GM21390 (cell line): ENCODE data around the gene PDE4B.
A peak's percentile ranks its signal among the peaks of the same experiment; 100 is the strongest.
"Not testable (repeated sequence)": the region's sequence is repeated elsewhere in the genome, so short reads cannot be mapped to it uniquely, and the experiment has no call there.

Experiments
- ATAC-seq: cut with Tn5 transposase; IDR thresholded peaks from one replicate; pipeline ENCODE4 v1.9.1; 2021; ENCODE audit not compliant: unreplicated experiment

The PDE4B gene

DNA sequence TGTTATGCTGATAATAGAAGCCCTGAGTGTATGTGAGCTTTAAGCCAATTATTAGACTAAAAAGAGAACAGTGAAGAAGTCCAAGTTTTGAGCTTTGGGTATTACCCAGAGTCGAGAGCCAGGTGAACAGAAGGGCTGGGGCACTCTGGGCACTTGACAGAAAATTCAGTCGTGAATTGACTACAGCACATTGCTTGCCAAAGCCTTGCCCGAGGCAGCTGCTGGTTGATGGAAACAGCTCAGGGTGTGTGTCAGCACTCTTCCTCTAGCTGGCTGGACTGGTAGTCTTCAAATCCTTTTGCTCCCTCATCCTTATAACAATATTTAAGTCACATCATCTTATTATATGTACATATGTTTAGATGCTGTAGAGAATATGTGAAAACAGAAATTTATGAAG is 21.3 kb downstream of the PDE4B start:
- no peak for ATAC-seq

DNA sequence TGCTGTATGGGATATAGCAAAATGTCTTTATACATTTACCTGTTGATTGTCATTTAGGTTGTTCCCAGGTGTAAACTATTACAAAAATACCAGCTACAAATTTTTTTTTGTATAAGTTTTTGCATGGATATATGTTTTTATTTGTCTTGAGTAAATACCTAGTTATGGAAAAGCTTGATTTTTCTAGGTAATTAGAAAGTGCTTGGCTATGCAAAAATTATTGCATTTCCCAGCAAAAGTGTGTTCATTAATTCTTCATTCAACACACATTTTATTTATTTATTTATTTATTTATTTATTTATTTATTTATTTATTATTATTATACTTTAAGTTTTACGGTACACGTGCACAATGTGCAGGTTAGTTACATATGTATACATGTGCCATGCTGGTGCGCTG is 22.1 kb downstream of the PDE4B start:
- ATAC-seq, result no peak

DNA sequence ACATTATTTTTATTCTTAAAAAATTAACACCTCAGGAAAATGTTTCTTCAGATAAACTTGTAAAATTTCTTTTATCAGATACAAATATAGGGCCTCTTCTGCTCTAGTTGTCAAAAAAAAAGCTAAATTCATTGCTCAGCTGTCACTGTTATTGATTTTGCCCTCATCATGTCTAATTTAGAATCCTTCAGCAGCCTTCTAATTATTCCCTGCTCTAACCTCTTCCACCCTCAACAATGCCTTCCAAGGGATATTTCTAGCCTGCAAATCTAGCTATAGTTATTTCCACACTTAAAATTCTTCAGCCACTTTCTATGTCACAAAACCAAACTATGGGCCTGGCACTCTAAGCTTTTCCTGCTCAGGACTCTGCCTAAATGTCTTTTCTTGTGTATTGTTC is 25.2 kb downstream of the PDE4B start:
- no peak for ATAC-seq

DNA sequence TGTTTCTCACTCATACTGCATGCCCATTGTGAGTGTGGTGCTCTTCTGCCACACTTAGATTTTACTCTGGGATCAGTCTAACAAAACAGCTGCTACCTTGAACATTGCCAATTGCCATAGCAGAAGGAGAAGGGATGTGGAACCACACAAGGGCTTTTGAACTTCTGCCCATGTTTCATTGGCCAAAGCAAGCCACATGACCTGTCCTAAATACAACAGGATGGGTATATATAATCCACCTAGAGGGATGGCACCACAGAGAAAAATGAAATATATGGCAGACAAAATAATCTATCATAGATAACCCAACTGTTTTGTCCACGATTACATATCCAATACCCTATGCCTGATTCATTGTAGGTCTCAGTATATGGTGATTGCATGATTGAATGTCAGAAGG is 26.3 kb downstream of the PDE4B start:
- no peak for ATAC-seq

DNA sequence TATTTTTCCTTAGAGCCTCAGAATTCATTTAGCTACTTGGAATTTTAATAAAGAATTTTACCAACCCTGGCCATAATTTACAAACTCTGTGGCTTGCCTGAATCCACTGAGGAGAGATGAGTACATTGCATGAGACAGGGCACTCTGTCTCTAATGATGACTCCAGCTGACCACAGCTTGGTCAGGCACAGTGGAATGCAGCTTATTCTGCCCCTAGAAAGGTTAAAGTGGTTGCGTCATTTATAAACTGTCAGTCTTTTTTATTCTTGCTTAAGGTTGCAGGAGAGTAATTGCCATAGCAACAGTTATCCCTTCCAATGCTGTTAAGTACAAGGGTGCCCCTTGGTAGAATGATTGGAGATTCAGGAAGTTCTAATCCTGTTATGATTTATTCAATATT is 28.3 kb downstream of the PDE4B start:
- no peak for ATAC-seq

DNA sequence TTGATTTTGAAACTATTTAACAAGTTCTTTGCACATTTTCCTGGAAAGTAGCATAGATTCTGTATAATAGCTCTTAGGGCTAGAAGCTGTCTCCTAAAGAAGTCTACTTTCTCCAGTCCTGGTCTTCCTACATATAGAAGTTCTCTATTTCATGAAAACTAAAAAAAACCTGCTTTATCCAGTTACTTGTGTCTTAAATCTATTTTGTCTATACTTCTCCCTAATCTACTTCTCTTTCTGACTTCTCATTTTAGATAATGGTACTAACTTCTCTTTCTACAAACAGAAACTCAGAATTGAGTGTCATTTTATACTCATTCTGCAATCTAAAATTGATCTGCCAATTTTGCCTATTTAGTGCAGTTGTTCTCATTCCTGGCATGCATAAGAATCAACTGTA is 28.7 kb downstream of the PDE4B start:
- no peak for ATAC-seq

DNA sequence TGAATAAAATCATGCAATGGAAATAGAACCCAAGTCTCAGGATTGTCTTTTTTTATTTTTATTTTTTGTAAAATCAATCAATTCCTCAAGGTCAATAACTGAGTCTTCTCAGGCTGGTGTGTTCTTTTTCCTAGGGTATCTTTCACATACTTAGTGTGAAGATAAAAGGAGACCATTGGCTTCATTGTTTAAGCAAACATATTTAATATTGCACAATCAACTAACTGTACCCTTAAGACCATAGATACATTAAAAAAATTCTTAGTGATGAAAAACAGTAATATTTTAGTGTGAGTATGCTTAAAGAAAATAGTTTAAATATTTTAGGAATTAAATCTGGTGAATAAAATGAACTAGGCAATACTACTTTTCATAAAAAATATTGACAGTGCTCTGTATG is 31.4 kb downstream of the PDE4B start:
- ATAC-seq, result no peak

DNA sequence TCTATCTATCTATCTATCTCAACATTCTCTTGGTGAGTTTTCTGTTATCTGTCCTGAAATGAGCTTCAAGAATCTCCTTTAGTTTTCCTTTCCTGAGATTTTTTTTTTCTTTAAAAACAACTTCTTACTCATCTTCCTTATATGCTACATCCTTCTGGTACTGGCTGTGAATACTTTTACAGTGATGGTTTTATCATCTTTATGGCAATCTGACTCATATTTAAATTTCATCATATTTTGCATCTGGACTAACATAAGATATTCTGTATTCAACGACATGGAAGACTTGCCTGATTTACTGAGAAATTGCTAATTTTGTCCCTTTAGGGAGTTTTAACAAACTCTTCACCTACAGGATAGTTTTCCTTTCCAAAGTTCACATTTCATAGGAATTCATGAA is 33.0 kb downstream of the PDE4B start:
- no peak for ATAC-seq

DNA sequence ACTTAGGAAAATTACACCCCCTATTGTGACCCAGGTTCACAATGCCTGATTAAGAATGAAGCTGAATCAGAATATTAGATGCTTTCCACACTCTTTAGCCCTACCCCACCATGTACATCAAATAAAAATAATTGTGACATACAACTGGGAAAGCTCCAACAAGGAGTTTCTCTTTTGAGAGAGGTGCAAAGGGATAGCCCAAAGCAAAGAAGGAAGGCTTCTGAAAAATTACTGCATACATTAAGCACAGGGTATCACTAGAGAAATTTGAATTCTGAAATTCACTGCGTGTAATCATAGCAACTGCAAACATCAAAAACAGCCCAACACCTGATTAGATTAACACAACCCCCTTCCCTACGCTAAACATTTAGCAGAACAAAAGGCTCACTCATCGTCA is 34.1 kb downstream of the PDE4B start:
- no peak for ATAC-seq

DNA sequence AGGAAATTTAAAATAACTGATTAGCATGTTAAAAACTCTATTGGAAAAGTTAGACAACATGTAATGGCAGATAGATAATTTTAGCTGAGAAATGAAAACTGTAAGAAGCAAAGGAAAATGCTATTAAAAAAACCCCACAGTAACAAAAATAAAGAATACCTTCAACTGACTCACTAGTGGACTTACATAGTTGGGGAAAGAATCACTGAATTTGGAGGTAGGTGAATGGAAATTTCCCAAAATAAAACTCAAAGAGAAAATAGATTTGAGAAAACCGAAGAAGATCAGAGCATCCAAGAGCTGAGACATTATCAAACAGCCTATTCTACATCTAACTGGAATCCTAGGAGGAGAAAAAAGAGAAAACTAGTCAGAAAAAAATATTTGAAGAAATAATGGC is 34.7 kb downstream of the PDE4B start:
- no peak for ATAC-seq

DNA sequence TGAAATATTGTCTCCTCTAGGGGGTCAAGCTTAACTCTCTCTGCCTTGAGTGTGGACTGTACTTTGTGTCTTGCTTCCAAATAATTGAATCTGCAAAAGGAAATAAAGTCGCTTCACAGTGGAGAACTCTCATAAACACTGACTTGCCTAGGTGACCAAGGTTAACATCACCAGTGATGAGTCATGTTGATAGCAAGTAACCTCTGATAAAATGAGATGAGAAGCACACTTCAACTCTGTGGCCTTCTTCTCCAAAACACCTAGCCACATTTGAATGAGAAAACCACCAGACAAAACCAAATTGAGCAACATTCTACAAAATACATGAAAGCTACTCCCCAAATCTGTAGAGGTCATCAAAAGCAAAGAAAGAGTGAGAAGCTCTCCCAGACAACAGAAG is 37.6 kb downstream of the PDE4B start:
- peak; percentile 84 for ATAC-seq

DNA sequence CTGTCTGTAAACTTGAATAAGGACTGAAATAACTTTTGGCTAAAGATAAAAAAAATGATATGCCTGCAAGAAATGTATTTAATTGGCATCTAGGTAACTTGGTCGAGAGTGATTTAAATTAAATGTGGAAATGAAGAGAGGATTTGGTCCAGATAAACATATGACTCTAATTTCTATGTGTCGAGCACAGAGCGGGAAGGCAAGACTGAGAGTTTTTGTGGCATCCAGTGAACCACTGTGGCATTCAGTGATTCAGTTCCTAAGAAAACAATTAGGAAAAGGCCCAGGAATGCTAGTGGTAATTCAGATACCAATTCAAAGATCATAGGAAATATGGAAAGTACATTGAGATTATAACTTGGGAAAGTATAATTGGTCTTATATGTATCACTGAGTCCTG is 39.6 kb downstream of the PDE4B start:
- ATAC-seq, result no peak

DNA sequence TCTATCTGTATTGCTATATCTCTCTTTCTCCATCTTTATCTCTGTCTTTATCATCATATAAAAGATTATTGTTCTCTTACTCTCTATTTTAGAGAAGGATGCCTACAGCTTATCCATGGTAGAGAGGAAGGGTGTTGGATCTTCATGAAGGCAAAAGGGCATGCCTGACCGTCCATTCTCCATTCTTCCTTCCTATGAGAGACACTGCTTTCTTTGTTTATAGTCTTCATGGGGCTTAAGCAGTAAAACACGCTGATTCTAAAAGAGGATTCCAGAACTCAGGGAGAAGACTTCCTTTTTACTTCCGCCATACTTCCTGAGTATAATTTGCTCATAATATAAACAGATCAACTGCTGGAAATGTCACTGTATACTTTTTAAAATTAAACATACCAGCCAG is 44.0 kb downstream of the PDE4B start:
- ATAC-seq, result no peak

DNA sequence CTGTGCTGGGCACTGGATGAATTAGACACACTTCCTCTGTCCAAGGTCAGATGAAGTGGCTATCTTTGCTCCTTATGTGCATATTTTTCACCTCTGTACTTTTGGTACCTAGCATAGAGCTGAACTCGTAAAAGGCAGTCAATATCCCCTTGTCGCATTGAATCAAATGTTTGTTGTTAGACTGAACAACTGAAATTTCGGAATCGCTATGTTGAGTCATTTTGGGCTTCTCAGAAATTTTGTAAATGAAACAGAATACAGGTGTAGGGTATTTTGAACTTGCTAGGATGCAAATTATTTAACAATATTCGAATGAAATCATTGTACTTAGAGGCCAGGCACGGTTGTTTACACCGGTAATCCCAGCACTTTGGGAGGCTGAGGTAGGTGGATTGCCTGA is 48.0 kb downstream of the PDE4B start:
- ATAC-seq, result no peak

DNA sequence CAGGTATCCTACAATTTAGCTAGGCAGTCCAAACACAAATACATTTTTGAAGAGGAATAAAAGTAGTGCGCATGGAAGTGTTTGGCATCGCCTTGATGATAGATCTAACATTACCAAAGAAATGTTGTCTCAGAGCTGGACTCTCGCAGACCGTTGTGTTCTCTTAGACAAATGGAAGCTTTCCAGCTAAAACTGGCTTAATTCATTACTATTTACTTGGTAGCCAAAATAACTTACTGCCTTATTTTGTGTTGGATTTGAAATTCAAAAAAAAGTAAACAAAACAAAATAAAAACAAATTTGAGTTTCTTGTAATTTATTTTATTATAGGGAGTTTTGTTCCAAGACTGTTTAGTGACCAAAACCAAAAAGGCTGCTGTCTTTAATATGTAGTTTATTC is 51.6 kb downstream of the PDE4B start:
- no peak for ATAC-seq

DNA sequence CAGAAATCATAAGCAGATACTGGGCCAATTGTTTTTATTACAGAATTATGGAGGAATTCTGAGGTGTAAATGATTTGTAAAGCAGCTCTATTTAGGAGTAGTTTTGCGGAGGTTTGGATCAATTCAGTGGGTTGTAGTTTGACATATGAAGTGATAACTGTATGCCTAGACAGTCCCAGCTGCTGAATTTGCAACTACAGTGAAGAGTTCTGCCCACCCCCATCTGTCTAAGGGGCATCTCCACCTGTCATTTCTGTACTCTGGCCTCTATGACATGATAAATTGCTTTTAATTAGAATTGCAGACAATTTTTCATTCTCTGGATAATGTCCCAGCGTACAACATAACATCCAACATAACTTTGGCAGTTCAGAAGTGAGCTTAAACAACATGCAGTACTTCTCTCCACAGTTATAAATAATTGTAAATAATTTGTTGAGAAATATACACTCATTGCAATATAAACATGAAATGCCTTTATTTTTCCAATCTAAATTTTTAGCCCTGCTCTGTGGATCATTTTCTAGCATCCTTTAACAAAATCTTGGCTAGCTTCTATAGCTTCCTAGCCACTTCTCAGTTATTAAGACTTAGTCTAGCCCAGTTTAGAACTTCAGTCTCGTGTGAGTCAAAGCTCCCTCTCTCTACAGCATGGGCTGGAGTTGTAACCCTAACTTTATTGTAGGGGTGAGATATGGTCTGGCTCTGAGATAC is 52.3 kb downstream of the PDE4B start:
- no peak for ATAC-seq

DNA sequence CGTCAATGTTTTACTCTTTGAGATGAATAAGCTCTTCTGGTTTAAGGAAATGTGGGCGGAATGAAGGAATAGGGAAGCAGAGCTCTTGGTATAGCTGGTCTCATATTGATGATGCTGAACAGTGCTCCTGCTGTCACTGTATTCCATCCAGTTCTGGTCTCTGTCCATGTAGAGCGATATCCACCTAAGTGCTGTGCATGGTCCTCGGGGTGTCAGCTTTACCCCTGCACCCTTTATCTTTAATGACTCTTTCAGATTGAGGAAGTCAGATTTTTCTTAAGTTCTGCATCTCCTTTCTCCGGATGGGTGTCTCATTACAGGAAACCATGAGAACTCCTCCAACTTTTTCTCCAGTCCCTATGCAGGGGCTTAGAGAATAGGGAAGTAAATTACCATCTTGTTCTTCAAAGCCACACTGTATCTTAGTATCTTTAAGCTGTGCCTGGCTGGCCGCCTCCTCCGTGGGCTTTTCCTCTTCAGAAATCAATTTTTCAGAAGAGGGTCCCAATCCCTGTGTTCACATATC is 52.9 kb downstream of the PDE4B start:
- ATAC-seq, result no peak

DNA sequence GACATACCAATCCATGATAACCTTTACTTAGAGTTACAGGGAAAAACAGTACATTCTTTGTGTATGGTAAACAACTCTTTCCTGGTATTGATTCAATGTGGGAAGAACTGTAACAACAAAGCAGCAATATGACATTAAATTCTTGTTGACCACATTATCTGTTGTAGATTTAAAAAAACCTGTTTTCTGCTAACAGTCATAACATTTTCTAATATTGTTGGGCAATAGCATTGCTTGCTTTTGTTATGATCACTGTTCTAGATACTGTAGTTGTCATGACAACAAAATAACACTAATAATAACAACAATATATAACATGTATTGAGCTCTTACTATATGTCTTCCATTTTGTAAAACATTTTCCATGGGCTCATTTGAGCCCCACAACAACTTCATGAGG is 54.2 kb downstream of the PDE4B start:
- no peak for ATAC-seq

DNA sequence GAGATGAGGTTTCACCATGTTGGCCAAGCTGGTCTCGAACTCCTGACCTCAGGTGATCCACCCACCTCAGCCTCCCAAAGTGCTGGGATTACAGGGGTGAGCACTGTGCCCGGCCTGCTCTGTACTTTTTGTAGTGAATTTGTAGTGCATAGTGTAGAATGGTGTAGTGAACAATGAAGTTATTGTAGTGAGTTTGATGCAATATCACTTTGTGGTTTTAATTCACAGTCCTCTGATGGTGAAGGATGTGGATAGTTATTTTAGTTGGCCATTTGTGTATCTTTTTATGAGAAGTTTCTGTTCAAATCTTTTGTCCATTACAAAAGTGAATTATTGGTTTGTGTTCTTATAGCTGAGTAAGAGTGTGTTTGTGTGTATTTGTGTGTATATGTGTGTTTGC is 57.6 kb downstream of the PDE4B start:
- ATAC-seq, result no peak

DNA sequence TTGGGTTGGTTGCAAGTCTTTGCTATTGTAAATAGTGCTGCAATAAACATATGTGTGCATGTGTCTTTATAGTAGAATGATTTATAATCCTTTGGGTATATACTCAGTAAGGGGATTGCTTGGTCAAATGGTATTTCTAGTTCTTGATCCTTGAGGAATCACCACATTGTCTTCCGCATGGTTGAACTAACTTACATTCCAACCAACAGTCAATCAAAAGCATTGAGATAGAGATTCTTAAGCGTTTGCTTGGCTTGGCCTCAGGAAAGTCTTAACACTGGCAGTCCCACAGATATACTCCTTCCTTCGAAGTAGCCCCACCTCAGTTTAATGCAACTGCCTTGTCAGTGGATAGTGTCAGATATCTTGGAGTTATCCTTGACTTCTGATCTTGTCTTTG is 63.9 kb downstream of the PDE4B start:
- ATAC-seq, result not testable (repeated sequence)

DNA sequence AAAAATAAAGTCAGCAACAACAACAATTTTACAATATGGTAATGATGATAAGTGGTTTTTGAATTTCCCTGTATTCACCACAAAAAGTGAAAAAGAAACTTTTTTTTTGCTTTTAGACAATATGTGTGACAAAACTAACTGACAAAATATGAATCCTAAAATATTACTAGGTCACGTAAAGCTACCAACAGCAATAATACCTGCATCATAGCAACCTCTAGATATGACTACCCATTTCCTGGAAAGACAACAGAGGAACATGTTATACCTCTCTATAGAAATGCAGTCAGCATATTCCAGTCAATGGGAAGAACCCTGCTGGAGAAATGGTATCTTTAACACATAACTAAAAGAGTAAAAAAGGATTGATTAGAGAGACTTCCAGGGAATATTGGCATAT is 73.7 kb downstream of the PDE4B start:
- no peak for ATAC-seq

DNA sequence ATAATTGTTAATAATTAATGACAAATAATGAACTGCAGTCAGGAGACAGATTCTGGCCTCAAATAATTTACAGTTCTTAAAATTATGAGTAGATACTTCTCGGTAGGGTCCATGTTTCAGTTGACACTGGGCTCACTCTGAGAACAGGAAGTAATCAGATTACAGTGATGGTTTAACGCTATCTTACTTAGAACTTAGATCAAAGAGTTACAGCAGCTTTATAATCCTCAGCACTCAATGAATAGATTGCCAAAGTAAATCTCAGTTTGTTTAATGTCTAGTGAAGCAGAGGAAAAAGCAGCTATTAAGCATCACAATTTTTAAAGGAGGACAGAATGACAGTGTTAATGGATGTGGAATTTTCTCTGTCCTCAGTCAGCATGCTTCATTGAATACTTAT is 79.6 kb downstream of the PDE4B start:
- ATAC-seq, result no peak

DNA sequence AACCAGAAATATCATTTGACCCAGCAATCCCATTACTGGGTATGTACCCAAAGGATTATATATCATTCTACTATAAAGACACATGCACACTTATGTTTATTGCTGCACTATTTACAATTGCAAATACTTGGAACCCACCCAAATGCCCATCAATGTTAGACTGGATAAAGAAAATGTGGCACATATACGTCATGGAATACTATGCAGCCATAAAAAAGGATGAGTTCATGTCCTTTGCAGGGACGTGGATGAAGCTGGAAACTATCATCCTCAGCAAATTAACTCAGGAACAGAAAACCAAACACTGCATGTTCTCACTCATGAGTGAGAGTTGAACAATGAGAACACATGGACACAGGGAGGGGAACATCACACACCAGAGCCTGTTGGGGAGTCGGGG is 85.6 kb downstream of the PDE4B start:
- not testable (repeated sequence) for ATAC-seq
